Breast epithelium (tissue), 3 donors: ENCODE results near the gene NUMA1.

Experiments
- CTCF ChIP-seq, 3 donors: fragments of 450-650 bp; IDR thresholded peaks; one replicate each; pipeline ENCODE4 v1.5.1; 2016 to 2017; ENCODE audit warnings: antibody characterized with exemption in 3 of 3, mild to moderate bottlenecking in 3 of 3, moderate library complexity in 3 of 3
- POLR2A ChIP-seq: fragments of 450-650 bp; IDR thresholded peaks from one replicate; pipeline ENCODE4 v1.6.1; 2016; ENCODE audit warnings: antibody characterized with exemption, mild to moderate bottlenecking, moderate library complexity
- POLR2AphosphoS5 ChIP-seq, 3 donors: sonication (generic); formaldehyde crosslinking; IDR thresholded peaks; one replicate each; pipeline ENCODE4 v1.6.1; 2017; ENCODE audit warnings: antibody characterized with exemption in 3 of 3

- TF ChIP-seq POLR2A (no peak), CTCF (IDR thresholded peaks at IDR 0.05) (no peak), POLR2AphosphoS5 (IDR thresholded peaks at IDR 0.05) (no peak)
Observed at GRCh38 chr11:72002841-72003775, 77.2 kb downstream of the NUMA1 start.
